Stimulated activated CD8-positive, alpha-beta memory T cell treated with anti-CD3 and anti-CD28 coated beads, Interleukin-2, amount 100 ng/mL, for 48 hours (primary cell): ENCODE results near the gene ATOH7.
"Not testable (repeated sequence)": the region's sequence is repeated elsewhere in the genome, so short reads cannot be mapped to it uniquely, and the experiment has no call there.

ENCODE experiments used
- DNase-seq, 2 donors: peaks; one replicate each; pipeline ENCODE4 v3.0.0-alpha.2; 2020; ENCODE audit warnings: low read depth in 2 of 2

Gene ATOH7

DNA sequence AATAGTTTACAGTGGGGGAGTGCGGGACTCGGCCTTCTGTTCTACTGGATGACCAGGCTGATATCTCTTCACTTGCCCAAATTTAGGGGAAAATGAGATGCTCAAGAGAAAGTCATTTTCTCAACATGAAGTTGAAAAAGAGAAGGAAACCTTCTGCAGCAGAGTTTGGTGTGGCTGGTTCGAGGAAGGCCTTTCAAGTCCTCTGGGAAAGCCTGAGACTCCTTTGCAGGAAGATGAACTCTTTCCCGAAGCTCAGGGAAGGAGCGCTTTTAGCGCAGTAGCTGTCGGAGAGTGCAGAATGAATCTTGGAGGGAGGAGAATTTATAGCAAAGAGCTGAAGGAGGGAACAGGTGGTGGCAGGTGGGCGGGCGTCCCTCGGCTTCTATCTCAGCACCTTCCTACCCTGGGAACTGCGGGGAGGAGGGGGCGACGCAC, at the start of gene ATOH7:
Gene ATOH7, minus strand, starts transcription at position 297 of the 435 bp plus-strand sequence. CDS start 436 bp downstream, outside the sequence.
- DNase-seq = no peak

DNA sequence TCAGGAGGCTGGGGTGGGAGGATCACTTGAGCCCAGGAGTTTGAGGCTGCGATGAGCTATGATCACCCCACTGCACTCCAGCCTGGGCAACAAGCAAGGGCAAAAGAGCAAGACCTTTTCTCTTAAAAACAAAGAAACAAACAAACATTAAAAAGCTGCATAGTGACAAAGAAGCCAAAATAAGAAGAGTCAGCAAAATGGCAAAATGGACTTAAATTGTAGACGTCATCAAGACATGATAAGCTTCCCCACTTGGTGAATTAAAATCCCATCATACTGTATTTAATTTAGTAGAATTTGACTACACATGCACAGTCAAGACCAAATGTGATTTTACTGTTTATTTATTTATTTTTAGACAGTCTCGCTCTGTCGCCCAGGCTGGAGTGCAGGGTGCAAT, 48.8 kb upstream of the ATOH7 start:
- no peak for DNase-seq

DNA sequence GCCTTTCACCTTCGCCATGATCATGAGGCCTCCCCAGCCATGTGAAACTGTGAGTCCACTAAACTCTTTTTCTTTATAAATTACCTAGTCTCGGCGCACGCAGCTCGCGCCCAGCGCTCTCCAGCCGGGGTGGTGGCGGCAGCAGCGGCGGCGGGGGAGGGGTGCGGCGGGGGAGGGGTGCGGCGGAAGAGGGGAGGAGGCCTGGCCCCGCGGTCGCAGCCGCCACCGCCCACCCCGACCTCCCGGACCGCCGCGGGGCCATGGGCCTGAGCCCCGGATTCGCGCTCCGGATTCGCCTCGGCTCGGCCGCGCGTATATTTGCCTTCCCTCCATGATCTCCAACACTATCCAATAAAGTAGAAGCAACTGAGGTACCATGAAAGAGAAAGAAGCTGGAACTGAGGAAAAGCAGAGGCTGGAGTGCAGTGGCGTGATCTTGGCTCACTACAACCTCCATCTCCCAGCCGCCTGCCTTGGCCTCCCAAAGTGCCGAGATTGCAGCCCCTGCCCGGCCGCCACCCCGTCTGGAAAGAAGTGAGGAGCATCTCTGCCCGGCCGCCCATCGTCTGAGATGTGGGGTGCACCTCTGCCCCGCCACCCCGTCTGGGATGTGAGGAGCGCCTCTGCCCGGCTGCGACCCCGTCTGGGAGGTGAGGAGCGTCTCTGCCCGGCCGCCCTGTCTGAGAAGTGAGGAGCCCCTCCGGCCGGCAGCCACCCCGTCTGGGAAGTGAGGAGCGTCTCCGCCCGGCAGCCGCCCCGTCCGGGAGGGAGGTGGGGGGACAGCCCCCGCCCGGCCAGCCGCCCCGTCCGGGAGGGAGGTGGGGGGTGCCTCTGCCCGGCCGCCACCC, 47.2 kb upstream of the ATOH7 start:
- DNase-seq = not testable (repeated sequence)

DNA sequence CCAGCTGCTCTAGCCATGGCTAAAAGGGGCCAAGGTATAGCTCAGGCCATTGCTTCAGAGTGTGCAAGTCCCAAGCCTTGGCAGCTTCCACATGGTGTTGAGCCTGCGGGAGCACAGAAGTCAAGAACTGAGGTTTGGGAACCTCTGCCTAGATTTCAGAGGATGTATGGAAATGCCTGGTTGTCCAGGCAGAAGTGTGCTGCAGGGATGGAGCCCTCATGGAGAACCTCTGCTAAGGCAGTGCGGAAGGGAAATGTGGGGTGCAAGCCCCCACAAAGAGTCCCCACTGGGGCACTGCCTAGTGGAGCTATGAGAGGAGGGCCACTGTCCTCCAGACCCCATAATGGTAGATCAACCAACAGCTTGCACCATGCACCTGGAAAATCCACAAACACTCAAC, 45.9 kb upstream of the ATOH7 start:
- DNase-seq = not testable (repeated sequence)

DNA sequence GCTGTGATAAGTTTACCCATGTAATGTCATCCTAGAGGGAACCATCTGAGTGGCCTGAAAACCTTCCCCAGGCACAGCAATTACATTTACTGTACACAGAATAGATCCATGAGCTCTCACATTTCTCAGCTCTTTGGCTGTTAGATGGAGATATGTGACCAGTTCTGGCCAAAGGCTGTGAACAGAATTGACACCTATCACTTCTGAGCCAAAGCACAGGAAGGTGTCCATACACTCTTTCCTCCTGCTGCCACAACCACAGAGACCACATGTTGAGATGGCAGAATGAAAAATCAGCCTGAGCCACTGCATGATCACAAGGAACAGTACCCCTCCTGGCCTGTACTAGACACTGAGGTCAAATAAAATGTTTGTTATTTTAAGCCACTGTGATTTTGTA, 44.3 kb upstream of the ATOH7 start:
- DNase-seq = no peak

DNA sequence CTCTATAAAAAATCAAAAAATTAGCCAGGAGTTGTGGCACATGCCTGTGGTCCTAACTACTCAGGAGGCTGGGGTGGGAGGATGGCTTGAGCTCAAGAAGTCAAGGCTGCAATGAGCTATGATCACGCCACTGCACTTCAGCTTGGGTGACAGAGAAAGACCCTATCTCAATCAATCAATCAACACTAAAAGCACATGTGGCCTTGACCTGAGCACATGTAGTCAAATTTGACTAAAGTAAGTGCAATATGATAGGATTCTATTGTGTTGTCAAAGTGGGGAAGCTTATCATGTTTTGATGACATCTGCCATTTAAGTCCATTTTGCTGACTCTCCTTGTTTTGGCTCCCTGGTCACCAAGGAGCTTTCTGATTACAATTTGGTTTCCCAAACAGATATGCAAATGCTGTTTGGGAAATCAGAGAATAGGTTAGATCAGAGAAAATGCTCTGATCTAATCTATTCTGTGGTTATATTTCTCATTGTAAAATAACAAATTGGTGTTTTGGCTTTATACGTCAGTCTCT, 43.8 kb upstream of the ATOH7 start:
- DNase-seq = no peak

DNA sequence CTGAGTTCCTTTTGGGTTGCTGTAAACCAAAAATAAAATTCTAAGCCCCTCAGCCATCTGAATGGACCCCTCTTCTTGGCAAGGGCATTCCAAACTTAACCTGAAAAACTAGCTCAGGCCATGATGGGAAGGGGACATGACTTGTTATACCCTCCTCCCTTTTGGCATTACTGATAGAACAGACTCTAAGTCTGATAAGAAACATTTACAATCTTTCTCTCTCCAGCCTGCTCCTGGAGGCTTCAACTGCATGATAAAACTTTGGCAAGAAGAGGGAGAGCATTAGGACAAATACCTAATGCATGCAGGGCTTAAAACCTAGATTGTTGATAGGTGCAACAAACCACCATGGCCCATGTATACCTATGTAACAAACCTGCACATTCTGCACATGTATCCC, 40.9 kb upstream of the ATOH7 start:
- DNase-seq = no peak

DNA sequence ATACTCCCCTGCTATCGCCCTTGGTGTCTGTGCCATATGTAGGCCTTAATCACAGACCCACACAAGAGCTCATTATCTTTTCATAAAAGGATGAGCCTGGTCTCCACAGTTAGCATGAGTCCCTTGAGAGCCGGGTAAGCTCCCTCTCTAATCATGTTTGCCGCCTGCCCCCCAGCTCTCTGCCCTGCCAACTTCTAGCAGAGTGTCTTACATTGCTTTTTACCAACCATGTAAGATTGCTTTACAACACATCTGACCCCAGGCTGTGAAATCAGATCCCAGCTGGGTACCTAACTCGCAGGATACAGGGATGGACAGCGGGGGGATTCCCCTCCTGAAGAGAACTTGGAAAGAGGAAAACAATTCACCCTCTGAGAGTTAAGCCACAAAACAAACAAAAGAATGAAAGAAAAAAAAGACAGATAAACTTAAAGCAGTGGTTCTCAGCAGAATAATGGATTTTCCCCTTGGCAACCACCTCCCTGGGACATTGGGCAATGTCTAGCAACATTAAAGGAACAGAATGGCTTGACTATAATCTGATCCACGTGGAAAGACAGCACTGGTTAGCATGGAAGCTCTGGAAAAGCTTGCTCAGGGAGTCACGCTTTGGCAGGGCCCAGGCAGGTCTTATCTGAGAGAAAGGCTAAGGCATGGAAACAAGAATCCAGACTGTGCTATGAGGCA, 39.4 kb upstream of the ATOH7 start:
- no peak for DNase-seq

DNA sequence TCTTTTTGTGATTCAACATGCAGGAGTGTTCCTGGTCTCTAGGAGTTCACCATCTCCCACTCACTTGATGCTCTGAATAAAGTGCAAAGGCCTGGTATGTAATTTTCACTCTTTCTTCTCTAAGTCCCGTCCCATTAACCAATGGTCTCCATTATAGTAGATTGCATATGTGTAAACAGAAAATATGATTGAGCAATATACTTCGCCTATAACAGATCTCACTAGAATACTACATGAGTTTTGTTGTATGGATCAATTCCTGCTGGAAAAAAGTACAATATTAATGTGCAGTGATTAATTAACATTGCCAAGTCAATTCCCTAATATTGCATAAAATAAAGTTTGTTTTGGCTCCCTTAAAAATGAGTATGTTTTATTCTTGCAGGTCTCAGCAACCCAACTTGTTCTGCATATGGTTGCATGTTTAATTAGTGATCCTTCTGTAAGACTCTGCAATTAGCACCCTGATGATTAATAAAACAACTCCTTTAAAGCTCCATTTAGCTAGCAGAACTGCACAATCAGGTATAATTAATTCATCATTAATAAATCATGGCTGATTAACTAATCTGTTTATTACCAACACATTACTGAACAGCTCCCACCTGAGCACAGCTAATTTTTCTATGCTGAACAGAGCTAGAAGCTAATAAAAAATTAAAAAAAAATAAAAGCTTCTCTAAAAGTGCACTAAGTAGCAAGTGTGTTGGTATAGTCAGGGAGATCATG, 37.8 kb upstream of the ATOH7 start:
- DNase-seq = no peak

DNA sequence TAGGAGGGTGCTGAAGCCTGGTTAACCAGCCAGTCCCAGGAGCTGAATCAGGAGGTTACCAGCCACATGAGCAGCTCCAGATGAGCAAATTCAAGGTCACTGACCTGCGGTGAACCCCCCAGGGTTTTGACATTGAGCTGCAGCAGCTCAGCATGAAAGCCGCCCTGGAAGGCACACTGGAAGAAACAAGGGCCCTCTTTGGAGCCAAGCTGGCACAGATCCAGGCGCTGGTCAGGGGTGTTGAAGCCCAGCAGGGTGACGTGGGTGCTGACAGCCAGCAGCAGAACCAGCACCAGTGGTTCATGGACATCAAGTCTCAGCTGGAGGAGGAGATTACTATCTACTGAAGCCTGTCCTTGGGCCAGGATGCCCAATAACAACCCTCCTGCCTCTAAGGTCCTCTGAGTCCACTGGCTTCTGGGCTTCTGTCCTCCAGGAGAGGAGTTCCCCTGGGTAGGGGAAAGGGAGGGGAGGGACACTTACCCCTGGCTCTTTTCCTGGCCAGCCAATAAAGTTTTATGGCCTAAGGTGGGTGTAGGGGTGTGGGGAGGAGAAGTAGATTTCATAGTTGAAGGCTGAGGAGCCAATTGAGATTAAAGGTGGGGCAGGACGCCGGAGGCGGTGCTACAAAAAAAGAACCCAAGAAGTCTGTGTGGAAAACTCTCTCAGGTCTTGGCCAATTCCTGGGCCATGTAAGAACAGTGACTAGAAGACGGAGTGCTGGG, 29.4 kb upstream of the ATOH7 start:
- no peak for DNase-seq

DNA sequence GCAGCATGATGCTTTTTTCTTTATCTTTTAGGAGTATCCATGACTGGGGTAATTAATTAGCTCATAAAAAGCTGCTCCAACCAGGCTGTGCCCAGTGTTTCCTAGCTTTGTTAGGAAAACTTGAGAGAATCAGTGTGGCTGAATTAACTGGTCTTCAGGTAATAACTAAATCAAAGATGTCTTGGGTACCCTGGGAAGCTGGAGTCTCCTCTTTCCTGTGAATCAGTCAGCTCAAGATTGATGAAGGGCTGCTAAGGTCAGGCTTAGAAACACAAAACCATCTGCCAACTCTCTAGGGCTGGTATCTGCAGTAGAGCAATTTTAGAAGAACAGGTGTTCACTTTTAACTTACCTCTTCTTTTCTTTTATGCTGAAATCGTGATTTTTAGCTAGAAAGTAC, 21.4 kb upstream of the ATOH7 start:
- no peak for DNase-seq

DNA sequence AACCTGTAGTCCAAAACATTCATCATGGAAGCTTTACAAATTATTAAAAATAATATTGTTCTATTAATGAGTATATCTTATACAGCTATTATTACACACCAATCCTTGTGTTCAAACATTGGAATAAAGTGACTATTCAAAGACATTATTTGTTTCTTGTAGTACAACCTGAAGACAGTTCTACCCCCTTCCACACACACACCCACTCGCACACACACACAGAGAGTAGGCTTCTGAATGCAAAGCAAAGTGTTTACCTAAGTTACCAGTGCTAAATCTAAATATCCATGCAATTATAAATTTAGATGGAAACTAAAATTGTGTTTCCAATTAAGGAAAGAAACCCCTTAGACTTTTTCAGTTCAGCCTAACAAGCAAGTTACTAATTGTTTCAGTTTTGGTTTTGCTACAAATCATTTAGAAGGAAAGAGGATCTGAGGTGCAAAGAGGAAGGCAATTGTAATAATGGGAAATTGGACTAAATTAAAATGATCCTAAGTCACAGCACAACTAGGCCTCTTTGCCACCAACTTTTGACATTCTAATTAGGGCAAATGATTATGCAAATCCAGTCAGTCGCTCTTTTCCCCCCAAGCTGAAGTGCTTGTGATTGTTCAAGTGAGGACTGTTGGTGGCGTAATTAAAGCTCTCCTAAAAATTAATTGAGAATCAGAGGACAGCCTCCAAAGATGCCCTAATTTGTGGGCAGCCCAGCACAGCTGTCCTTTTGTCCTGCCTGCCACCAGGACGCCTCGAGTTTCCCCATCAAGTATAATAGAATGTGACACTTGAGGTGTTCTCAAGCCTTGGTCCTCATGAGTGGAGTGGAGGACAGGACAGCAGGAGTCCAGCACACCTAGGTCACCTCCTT, 19.9 kb upstream of the ATOH7 start:
- no peak for DNase-seq

DNA sequence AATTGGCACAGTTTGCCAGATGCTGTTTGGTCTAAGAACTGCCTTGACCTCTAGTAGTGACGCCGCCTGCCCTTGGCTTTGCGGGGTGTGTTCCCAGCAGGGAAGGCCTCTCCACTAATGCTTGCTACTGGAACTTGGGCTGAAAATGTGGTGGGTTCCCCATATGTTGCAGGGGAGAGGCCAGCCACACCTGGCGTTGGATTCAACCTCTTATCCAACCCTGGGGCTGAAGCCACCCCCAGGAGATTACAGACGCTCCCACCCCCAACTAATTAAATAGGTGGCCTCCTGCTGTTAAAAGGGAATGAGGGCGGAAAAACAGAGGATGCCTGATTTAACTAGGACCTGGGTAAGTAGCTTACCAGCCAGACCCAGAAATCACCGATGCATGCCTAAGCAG, 19.2 kb upstream of the ATOH7 start:
- DNase-seq = no peak

DNA sequence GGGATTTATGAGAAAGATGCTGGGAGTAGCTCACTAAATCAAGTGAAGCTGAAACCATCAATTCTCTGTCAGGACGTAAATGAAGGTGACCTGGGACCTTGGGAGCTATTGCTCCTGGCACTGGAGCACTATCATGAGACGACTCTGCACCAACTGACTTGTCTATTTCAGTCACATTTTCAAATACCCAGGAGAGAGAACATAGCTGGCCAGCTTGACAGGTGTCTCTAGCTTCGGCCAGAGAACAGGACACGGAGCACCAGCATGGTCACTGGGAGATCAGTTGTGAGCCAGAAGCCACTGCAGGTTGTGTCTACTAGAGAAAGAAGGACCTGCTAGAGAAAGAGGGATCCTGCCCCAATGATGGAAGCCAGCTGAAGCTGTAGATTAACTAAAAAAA, 17.4 kb upstream of the ATOH7 start:
- DNase-seq = no peak

DNA sequence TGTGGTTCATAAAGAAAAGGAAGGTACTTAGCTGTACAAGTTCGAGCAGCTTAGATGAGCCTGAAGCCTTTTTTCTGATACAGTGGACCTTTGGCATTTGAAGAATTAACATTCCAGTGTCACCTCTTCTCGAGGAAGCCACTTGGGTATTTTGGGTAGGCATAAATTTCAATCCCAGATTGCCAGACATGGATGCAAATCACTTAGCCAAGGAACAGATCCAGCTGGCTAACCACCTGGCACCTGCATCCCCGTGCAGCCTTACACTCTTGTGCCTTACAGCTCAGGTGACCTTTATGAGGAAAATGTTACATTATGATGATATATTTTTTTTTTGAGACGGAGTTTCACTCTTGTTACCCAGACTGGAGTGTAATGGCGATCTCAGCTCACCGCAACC, 16.0 kb upstream of the ATOH7 start:
- DNase-seq = no peak

DNA sequence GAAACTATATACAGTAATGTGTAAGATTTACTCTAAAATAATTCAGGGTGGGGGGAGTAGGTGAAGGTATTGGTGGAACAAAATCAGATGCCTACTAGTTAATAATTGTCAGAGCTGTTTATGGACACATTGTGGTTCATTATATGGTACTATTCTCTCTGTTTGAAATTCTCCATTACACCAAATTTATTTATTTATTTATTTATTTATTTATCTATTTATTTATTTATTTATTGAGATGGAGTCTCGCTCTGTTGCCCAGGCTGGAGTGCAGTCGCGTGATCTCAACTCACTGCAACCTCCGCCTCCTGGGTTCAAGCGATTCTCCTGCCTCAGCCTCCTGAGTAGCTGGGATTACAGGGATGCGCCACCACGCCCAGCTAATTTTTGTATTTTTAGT, 14.5 kb upstream of the ATOH7 start:
- not testable (repeated sequence) for DNase-seq

DNA sequence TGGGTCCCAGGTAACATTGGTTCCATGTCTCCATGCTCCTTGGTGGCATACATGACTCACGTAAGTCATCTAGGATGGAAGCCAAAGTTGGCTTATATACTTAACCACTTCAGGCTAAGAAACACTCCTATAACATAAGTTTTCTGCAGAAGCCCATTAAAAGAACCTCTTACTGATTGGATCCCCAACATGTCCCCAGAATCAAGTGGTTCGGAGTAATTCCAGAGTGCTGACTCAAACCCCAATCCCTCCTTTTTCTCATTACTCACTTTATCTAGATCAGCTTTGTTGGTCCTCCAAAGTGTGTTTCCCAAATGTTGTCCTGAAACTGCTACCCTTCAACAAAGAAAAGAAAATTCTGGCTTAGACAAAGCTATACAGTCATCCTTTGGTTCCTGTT, 10.1 kb upstream of the ATOH7 start:
- DNase-seq = no peak

DNA sequence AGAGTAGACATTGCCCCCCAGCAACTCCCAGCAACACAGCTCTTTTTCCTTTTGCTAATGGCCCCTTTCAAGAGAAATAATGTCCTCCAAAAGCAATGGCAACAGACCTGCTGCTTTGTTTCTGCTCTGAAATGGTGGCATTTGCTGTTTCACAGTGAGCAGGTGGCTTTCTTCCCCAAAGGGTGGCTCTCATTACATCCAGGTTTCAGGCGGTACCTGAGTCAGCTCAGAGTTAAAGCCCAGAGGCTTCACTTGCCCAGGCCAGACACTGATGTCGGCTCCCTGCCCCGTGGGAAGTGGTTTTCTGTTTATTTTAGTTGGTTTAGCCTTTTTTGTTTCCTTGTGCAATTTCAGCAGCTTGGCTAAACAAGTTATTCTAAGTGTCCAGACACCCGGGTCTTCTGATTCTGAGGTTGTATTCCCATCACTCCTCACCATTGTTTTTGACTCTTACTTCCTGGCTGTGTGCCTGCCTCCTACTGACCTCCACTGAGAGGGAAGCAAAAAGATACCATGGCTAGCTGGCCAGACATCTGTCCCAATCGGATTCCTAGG, 7.8 kb upstream of the ATOH7 start:
- no peak for DNase-seq

DNA sequence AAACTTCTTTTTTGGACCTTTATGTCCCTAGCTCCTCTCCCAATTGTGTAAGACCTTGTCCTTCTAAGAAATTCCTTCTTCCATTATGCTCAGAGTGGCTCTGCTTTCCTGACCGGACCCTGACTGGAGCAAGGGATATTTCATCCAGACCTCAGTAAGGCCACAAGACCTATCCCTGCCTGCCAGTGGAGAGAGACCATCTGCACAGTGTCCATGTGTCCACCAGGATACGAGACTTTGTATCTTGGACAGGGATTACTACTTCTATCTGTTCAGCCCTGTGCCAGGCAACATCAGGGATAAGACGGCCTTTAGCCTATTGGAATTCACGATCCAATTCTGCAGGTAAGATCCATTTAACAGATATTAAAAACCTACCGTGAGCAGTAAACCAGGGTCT, 7.2 kb upstream of the ATOH7 start:
- DNase-seq = no peak

DNA sequence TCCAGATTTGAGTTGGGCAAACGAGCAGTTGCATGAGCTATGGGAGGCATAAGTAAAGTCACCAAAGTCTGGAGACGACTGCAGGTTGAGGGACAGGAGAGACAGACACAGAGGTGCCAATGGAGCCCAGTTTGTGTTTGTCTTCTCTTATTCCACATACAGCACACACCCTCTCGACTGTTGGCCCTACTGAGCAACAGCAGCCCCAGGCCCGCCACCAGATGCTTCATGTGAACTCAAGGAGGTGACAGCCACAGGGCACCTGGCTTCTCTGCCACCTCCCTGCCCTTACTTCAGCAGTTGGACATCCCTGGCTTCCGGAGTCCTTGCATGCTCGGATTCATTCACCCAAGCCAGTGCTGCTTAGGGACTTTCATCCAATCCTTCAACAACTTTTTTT, 6.5 kb upstream of the ATOH7 start:
- no peak for DNase-seq
